ENCODE data around the gene HIVEP3. TPM values are rescaled to one million over a fixed set of nuclear protein-coding genes. Genes with fewer than 3 reads are reported as not detected.

Gene HIVEP3
- total RNA-seq, 1 experiment from 2014 or later: 1.4 TPM

DNA sequence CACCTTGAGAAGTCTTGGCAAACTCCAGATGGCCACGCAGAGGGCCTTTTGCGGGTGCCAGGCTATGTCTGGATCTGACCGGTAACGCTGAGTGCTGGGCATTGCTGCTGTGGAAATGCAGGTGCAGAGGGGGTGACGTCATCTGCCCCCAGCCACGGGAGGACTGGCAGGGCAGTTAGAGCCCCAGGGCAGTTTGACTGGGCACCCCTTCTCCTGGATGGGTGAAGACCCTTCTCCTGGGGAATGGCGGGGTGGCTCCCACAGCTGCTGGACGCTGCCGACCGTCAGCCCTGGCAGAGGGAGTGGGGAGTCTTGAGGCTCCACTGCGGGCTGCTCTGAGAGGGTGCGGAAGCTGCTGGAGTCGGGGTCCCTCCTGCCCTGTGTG, 421.7 kb downstream of the HIVEP3 start:
- Histone ChIP-seq H3K23ac (ENCODE audit: insufficient read length, low read depth, low read length) (no peak overlapping the region), H3K27me3 (ENCODE audit: insufficient read depth, low read length) (no peaks in the 10 kb centered on the region; the same call in 1 of the 2 replicates), H3K79me2 (ENCODE audit: insufficient read depth, low read length) (no peaks in the 10 kb centered on the region), H2BK20ac (ENCODE audit: low read depth, low read length, poor library complexity, severe bottlenecking) (no peak overlapping the region), H3K4me2 (ENCODE audit: insufficient read depth, insufficient read length, low read length) (no peak overlapping the region), H4K91ac (ENCODE audit: insufficient read length, low read depth, low read length) (peak overlapping the region; percentile 100), H3T11ph (ENCODE audit: low read length) (no peak overlapping the region), H3K18ac (ENCODE audit: insufficient read length, low read depth, low read length) (peak overlapping the region; percentile 97), H2BK5ac (ENCODE audit: insufficient read length, low read length) (no peak overlapping the region), H3K9me3 (ENCODE audit: control insufficient read depth, low read depth, low read length) (no peaks in the 10 kb centered on the region), H3K23me2 (ENCODE audit: insufficient read length, low read depth, low read length, poor library complexity, severe bottlenecking) (no peaks in the 10 kb centered on the region), H2BK15ac (ENCODE audit: low read depth, low read length) (no peak overlapping the region), H2BK120ac (ENCODE audit: low read depth, low read length, poor library complexity, severe bottlenecking) (peak overlapping the region; percentile 99), H2BK12ac (ENCODE audit: insufficient read length, low read depth, low read length) (no peak overlapping the region), H3K9ac (ENCODE audit: extremely low read depth, insufficient read length, low read length) (no peak overlapping the region), H3K4ac (ENCODE audit: low read depth, low read length) (peak overlapping the region; percentile 99), H3K4me1 (ENCODE audit: insufficient read depth, low read length) (no peaks in the 10 kb centered on the region), H3K27ac (ENCODE audit: insufficient read length, low read depth, low read length) (no peak overlapping the region), H3K14ac (ENCODE audit: insufficient read depth, low read length) (peak overlapping the region; percentile 98; the same call in 1 of the 2 replicates), H4K8ac (replicated peaks; ENCODE audit: insufficient read length, low read depth, low read length) (no peak overlapping the region), H4K5ac (ENCODE audit: insufficient read length, low read depth, low read length) (no peak overlapping the region), H3K79me1 (ENCODE audit: insufficient read depth, low read depth, low read length, poor library complexity, severe bottlenecking) (no peaks in the 10 kb centered on the region), H4K20me1 (ENCODE audit: control insufficient read depth, insufficient read depth, insufficient read length) (no peaks in the 10 kb centered on the region), H2AK5ac (ENCODE audit: insufficient read length, low read length) (no peak overlapping the region), H2AFZ (ENCODE audit: low read length) (no peak overlapping the region), H3K56ac (ENCODE audit: insufficient read length, low read depth, low read length) (no peak overlapping the region)
- no peak for DNase-seq
- TF ChIP-seq, protein P1, sequence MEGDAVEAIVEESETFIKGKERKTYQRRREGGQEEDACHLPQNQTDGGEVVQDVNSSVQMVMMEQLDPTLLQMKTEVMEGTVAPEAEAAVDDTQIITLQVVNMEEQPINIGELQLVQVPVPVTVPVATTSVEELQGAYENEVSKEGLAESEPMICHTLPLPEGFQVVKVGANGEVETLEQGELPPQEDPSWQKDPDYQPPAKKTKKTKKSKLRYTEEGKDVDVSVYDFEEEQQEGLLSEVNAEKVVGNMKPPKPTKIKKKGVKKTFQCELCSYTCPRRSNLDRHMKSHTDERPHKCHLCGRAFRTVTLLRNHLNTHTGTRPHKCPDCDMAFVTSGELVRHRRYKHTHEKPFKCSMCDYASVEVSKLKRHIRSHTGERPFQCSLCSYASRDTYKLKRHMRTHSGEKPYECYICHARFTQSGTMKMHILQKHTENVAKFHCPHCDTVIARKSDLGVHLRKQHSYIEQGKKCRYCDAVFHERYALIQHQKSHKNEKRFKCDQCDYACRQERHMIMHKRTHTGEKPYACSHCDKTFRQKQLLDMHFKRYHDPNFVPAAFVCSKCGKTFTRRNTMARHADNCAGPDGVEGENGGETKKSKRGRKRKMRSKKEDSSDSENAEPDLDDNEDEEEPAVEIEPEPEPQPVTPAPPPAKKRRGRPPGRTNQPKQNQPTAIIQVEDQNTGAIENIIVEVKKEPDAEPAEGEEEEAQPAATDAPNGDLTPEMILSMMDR (conservative IDR thresholded peaks at IDR 0.05): no peak
- peaks cover 26 to 27% of the 10 kb centered on the region in 2 experiments for H3K4me1 Mint-ChIP-seq
- H3K27ac Mint-ChIP-seq: peak overlapping the region in 2 of 3 experiments; percentile 52 to 82; a peak in 2 of 7 replicates
- WGBS (ENCODE audit: extremely low coverage, insufficient read length, low lambda C conversion rate): no CpG with 5 or more reads among the region's 13 CpGs
- H3K4me3 Mint-ChIP-seq: peak overlapping the region in 1 of 2 experiments; percentile 14; a peak in 1 of 5 replicates
- H3K36me3 Mint-ChIP-seq (ENCODE audit: insufficient read depth in 1 of 3, low read depth in 3 of 3): no peaks in the 10 kb centered on the region
- H3K9me3 Mint-ChIP-seq: no peaks in the 10 kb centered on the region
- peaks cover 15% of the 10 kb centered on the region for H3K27me3 Mint-ChIP-seq (ENCODE audit: low read depth)

All from H9 (cell line).